ENCODE data around the gene TMC3. TPM values are rescaled to one million over a fixed set of nuclear protein-coding genes. Genes with fewer than 3 reads are reported as not detected.

Gene TMC3
- total RNA-seq, 2 experiments from 2014 or later, result not detected

GRCh38 chr15:81380203-81380602 lies 6.2 kb upstream of the TMC3 start:
- no peaks in the 10 kb centered on the region for H3K9me3 ChIP-seq (ENCODE audit: control insufficient read depth in 1 of 2, insufficient read depth in 1 of 2, low read length in 2 of 2)
- no peaks in the 10 kb centered on the region for H3K27me3 ChIP-seq (ENCODE audit: control insufficient read depth in 1 of 2, insufficient read depth in 2 of 2, low read length in 2 of 2)
- peaks cover 8% of the 10 kb centered on the region for H3K4me1 Mint-ChIP-seq (ENCODE audit: low read depth)
- ChIA-PET POLR2A (interaction anchor here (0.6 kb wide), 1 partner anchor 117 kb away, joined by 3 read pairs; no protein-coding TSS in a partner anchor), CTCF (no interaction called here)
- no peaks in the 10 kb centered on the region for H3K36me3 ChIP-seq (ENCODE audit: insufficient read depth, low read length)
- no peak for TF ChIP-seq CTCF (IDR thresholded peaks at IDR 0.05)
- H3K4me3 ChIP-seq (ENCODE audit: low read length), result no peak overlapping the region
- no peaks in the 10 kb centered on the region for H3K4me1 ChIP-seq (ENCODE audit: insufficient read depth, low read length)
- H3K36me3 Mint-ChIP-seq (ENCODE audit: low read depth), result no peaks in the 10 kb centered on the region
- intact Hi-C loops (cut with DNase I, micrococcal nuclease), result no loop called here
- no peak overlapping the region for H3K4me3 Mint-ChIP-seq
- H3K27me3 Mint-ChIP-seq, result no peaks in the 10 kb centered on the region
- ATAC-seq (ENCODE audit: poor library complexity), result no peak
- no peaks in the 10 kb centered on the region for H3K9me3 Mint-ChIP-seq
- DNase-seq, result no peak
- H3K27ac Mint-ChIP-seq, result no peak overlapping the region
- H3K27ac ChIP-seq (ENCODE audit: low read depth in 1 of 2, low read length in 2 of 2), result no peak overlapping the region

GRCh38 chr15:81379269-81379668 lies 5.3 kb upstream of the TMC3 start:
- H3K27me3 ChIP-seq (ENCODE audit: control insufficient read depth in 1 of 2, insufficient read depth in 2 of 2, low read length in 2 of 2), result no peaks in the 10 kb centered on the region
- no peaks in the 10 kb centered on the region for H3K36me3 Mint-ChIP-seq (ENCODE audit: low read depth)
- no peaks in the 10 kb centered on the region for H3K9me3 ChIP-seq (ENCODE audit: control insufficient read depth in 1 of 2, insufficient read depth in 1 of 2, low read length in 2 of 2)
- no peaks in the 10 kb centered on the region for H3K27me3 Mint-ChIP-seq
- intact Hi-C loops (cut with DNase I, micrococcal nuclease), result no loop called here
- no peaks in the 10 kb centered on the region for H3K36me3 ChIP-seq (ENCODE audit: insufficient read depth, low read length)
- no peaks in the 10 kb centered on the region for H3K4me1 Mint-ChIP-seq (ENCODE audit: low read depth)
- H3K27ac ChIP-seq (ENCODE audit: low read depth in 1 of 2, low read length in 2 of 2), result no peak overlapping the region
- no peak overlapping the region for H3K27ac Mint-ChIP-seq
- H3K4me3 ChIP-seq (ENCODE audit: low read length), result no peak overlapping the region
- no peak overlapping the region for H3K4me3 Mint-ChIP-seq
- H3K9me3 Mint-ChIP-seq, result no peaks in the 10 kb centered on the region
- no peaks in the 10 kb centered on the region for H3K4me1 ChIP-seq (ENCODE audit: insufficient read depth, low read length)
- ChIA-PET POLR2A (no interaction called here), CTCF (interaction anchor here (1.6 kb wide), 1 partner anchor 113 kb away, joined by 3 read pairs; no protein-coding TSS in a partner anchor)
- TF ChIP-seq CTCF (IDR thresholded peaks at IDR 0.05), result no peak
- ATAC-seq (ENCODE audit: poor library complexity), result no peak
- DNase-seq, result no peak

GRCh38 chr15:81378443-81378842 lies 4.4 kb upstream of the TMC3 start:
- intact Hi-C loops (cut with DNase I, micrococcal nuclease), result no loop called here
- H3K27ac ChIP-seq (ENCODE audit: low read depth in 1 of 2, low read length in 2 of 2), result no peak overlapping the region
- Mint-ChIP-seq H3K36me3 (ENCODE audit: low read depth) (no peaks in the 10 kb centered on the region), H3K27me3 (no peaks in the 10 kb centered on the region), H3K27ac (no peak overlapping the region), H3K9me3 (no peaks in the 10 kb centered on the region), H3K4me1 (ENCODE audit: low read depth) (no peaks in the 10 kb centered on the region), H3K4me3 (no peak overlapping the region)
- no peak for TF ChIP-seq CTCF (IDR thresholded peaks at IDR 0.05)
- no peaks in the 10 kb centered on the region for H3K4me1 ChIP-seq (ENCODE audit: insufficient read depth, low read length)
- POLR2A ChIA-PET, result no interaction called here
- H3K36me3 ChIP-seq (ENCODE audit: insufficient read depth, low read length), result no peaks in the 10 kb centered on the region
- H3K9me3 ChIP-seq (ENCODE audit: control insufficient read depth in 1 of 2, insufficient read depth in 1 of 2, low read length in 2 of 2), result no peaks in the 10 kb centered on the region
- CTCF ChIA-PET, result interaction anchor here (0.7 to 1.6 kb wide), 2 partner anchors 30 to 112 kb away, joined by 3 read pairs; no protein-coding TSS in a partner anchor
- DNase-seq (no peak), ATAC-seq (ENCODE audit: poor library complexity) (no peak)
- H3K4me3 ChIP-seq (ENCODE audit: low read length), result no peak overlapping the region
- H3K27me3 ChIP-seq (ENCODE audit: control insufficient read depth in 1 of 2, insufficient read depth in 2 of 2, low read length in 2 of 2), result no peaks in the 10 kb centered on the region

Measured in CD4-positive, alpha-beta T cell (primary cell).